GM19463 (cell line): ENCODE data around the gene SGSM1.
"Not testable (repeated sequence)": the region's sequence is repeated elsewhere in the genome, so short reads cannot be mapped to it uniquely, and the experiment has no call there.

Experiments used
- ATAC-seq: cut with Tn5 transposase; IDR thresholded peaks from one replicate; pipeline ENCODE4 v1.9.1; 2021; ENCODE audit warnings: mild to moderate bottlenecking, moderate library complexity; ENCODE audit not compliant: unreplicated experiment

The SGSM1 gene

GRCh38 chr22:24834845-24835570 lies 29.0 kb downstream of the SGSM1 start:
- ATAC-seq: no peak

DNA sequence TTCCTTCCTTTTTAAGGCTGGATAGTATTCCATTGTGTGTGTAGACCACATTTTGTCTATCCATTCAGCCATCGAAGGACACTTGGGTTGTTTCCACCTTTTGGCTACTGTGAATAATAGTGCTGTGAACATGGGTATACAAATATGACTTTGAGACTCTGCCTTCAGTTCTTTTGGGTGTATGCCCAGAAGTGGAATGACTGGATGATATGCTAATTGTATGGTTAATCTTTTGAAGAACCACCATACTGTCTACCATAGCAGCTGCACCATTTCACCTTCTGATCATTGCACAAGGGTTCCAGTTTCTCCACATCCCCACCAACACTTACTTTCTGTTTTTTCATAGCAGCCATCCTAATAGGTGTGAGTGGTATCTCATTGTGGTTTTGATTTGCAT lies 30.3 kb downstream of the SGSM1 start:
- ATAC-seq: no peak

DNA sequence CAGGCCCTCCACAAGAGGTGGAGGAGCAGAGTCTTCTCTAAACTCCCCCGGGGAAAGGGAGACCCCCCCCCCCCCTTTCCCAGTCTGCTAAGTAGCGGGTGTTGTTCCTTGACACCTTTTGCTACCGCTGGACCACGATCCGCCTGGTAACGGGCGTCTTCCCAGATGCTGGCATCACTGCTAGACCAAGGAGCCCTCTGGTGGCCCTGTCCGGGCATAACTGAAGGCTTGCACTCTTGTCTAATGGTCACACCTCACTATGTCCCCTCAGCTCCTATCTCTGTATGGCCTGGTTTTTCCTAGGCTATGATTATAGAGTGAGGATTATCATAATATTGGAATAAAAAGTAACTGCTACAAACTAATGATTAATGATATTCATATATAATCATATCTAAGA lies 31.5 kb downstream of the SGSM1 start:
- not testable (repeated sequence) for ATAC-seq

GRCh38 chr22:24841261-24841660 lies 35.2 kb downstream of the SGSM1 start:
- ATAC-seq: no peak

DNA sequence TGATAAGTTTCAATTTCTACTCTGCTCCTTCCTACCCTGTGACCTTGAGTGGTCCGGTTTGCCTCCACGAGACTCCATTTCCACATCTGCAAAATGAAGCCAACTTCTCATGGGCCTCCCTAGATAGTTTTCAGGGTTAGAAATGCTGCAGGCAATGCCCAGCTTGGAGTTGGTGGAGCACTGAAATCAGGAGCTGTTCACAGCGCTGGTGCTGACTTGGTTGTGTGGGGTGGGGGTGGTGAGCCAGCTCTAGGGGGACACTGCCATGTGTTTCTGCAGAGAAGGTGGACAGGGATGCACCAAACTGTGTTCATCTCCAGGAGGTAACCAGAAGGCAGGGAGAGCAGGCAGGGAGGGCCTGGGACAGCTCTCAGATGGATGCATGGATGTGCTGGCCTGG lies 37.0 kb downstream of the SGSM1 start:
- ATAC-seq: no peak

DNA sequence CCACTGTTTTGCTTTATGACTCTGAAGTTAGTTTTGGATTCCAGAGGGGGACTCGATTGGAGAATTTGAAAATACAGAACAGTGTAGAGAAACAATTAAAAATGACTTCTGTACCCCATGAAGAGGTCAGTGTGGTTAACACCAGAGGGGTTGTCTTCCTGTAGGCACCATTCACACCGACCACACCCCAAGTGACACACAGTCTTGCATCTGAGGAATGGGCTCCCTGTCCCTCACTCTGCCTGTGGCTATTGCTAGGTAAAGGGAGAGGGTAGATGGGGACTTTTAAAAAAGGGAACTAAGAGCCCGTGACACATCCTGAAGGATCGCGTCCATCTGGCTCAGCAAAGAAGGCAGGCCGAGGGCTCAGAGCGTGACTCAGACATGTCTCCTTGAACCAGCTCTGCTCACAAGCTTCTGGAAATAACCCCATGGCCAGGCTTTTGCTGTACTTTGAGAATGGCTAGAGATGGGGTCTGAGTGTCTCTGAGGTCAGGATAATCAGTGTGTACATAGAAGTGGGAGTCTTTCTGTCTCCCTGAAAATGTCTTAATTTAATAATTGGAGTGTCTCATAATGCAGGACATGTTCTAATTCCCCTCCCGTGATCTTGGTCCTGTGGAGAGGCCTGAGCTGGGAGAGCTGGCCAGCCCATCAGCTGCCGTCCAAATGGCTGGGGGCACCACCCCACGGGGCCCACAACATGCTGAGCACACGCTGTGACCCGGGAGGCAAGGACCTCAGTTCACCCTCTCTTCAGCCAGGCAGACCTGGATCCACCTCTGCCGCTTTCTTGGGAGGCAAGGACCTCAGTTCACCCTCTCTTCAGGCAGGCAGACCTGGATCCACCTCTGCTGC lies 39.3 kb downstream of the SGSM1 start:
- no peak for ATAC-seq

DNA sequence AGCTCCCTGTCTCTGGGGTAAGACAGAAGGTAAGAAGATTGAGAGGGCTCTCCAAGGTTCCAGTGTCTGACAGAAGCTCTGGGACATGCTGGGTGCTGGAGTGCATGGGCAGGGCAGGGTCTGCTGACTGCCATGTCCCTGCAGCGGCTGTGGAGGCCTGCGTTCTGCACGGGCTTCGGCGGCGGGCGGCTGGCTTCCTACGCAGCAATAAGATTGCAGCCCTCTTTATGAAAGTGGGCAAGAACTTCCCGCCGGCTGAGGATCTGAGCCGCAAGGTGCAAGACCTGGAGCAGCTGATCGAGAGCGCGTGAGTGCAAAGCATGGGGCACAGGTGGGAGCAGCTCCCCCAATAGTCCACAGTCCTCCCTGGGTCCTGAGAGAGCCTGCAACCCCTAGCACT lies 41.5 kb downstream of the SGSM1 start:
- no peak for ATAC-seq

- ATAC-seq: no peak
These were observed 42.7 kb downstream of the SGSM1 start for GRCh38 chr22:24848559-24849168.

DNA sequence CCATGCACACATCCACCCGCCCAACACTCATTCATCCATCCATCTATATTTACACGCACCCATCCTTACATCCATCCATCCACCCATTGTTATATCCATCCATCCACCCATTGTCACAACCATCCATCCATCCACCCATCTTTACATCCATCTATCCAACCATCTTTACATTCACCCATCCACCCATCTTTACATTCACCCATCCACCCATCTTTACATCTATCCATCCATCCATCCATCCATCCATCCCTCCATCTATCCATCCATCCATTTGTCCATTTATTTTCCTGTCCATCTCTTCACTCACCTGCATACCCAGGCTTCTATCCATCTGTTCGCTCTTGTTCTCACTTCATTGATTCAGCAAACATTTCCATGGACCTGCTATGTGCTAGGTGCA lies 49.8 kb downstream of the SGSM1 start:
- ATAC-seq: no peak

DNA sequence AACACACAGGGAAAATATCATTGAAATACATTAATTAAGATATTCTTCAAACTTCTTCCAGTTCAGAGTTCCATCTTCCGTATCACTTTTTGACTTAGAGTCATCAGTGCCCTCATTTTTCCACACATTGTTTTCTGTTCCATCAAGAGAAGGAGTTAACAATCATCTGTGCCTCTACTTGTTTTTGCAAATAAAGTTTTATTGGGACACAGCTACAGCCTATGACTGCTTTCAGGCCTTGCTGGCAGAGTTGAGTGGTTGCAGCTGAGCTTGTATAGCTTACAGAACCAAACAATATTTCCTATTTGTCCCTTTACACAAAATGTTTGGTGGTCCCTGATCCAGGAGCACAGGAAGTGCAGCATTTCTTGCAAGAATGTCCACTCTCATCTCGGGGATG lies 51.6 kb downstream of the SGSM1 start:
- no peak for ATAC-seq

DNA sequence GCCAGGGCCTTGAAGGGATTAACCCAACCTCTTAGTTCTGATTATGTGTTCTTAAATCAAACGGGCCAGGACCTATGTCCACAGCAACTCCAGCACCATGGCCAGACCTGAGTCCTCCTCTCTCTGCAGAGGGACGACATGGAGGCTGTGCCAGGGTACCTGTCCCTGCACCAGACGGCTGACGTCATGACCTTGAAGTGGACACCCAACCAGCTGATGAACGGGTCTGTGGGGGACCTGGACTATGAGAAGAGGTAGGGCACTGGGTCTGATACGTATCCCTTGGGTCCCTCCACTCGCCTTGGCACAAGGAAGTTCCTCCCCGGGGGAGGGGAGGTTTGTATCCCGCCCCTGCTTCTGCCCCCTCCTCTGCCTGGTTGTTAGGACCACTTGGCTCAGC lies 53.6 kb downstream of the SGSM1 start:
- no peak for ATAC-seq

GRCh38 chr22:24865508-24865907 lies 59.5 kb downstream of the SGSM1 start:
- ATAC-seq: no peak

GRCh38 chr22:24867323-24868022 lies 61.5 kb downstream of the SGSM1 start:
- no peak for ATAC-seq

GRCh38 chr22:24868979-24869378 lies 63.0 kb downstream of the SGSM1 start:
- no peak for ATAC-seq

- no peak for ATAC-seq
These were observed 65.7 kb downstream of the SGSM1 start for GRCh38 chr22:24871611-24872205.

GRCh38 chr22:24873226-24873625 lies 67.2 kb downstream of the SGSM1 start:
- no peak for ATAC-seq

DNA sequence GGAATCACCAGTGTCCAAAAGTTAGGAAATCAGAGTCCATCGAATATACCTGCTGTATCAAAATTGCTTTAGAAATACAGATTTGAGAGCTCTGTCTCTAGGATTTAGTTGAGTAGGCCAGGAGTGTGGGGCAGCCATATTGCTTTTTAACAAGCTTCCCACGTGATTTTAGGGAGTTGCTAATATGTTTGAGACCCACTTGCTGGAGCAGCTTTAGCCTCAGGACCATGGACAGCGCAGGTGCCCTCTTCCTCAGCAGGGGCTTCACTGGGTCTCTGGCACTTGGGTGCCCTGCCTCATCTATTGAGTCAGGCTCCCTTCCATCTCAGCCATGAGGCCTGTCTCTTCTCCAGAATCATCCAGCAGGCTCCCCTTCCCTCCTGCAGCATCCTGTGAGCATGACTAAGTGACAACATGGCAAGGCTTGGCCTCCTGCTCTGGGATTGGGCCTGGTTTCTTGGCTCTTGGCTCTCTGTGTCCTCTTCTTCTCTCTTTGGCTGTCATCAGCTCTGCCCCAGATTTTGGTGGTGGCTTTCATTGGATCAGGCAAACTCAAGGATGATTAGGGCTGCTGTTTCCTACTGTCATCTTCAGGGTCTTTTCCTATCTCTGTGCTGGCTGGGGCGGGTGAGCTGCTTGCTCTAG lies 70.0 kb downstream of the SGSM1 start:
- ATAC-seq: no peak

GRCh38 chr22:24876700-24877099 lies 70.7 kb downstream of the SGSM1 start:
- ATAC-seq: no peak

DNA sequence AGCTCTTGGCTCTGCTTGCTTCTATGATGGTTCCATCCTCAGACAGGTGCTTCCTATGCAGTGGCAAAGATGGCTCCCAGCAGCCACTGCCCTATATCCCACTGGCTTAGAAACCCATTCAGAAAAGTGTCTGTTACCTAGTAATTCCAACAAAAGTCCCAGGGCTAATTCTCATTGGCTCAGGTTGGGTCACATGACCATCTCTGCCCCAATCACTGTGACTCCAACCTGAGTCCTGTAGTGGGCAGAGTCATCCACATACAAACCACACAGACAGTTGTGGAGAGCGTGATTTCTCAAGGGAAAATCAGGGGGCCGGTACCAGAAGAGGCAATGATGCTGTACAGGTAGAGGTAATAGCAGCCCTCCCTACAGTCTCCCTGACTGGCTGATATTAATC lies 73.0 kb downstream of the SGSM1 start:
- no peak for ATAC-seq

DNA sequence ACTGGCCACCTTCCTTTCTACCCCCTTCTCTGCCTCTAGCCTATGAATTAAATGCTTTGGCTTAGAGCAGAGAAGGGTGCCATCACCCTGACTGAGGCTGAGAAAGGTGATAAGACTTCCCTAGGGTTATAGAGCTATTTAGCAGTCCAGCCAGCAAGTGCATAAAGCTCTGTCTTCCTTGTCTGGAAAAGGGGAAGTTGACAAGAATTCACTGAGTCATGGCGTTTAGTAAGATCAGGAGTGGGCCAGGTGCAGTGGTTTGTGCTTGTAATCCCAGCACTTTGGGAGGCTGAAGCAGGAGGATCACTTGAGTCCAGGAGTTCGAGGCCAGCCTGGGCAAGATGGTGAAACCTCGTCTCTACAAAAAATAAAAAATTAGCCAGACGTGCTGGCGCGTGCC lies 77.4 kb downstream of the SGSM1 start:
- ATAC-seq: no peak
